ENCODE measurements around the gene HMGN4.
"Not testable (repeated sequence)": the region's sequence is repeated elsewhere in the genome, so short reads cannot be mapped to it uniquely, and the experiment has no call there.

The HMGN4 gene

DNA sequence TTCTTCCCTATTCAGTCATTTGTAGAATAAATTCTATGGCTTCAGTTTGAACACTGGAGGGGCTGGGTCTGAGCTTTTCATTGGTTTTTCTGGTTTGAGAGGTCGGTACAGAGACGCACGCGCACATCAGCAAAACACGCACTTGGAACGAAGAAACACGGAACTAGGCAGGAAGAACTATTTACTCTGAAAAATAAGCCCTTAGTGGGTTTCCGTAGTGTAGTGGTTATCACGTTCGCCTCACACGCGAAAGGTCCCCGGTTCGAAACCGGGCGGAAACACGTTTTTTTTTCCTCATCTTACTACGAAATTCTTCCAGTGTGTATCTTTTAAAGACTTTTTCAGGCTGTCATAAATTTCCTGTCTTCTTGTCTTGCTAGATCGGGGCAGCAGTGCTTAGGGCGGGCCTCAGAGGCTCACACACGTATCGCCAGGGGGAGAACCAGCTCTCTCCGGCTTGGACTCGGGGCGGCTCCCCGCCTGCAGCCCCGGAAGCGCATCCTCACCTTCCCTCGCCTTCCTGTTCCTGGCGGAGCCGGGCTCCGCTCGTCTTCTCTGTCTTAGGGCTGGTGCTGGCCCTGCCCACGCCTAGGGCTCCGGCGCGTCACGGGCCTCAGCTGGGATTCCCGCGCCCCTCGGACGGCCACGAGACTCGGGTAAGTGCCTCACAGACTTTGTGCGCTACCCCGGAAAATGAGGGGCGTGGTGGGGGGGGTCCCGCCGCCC, at the start of gene HMGN4:
TSS of gene HMGN4 (plus strand) at position 521 of the 726 bp plus-strand sequence. CDS start 6,841 bp downstream, outside the sequence.
- H3K27ac Mint-ChIP-seq, result peak within 1 kb of the TSS; percentile 99
- no peaks in the 10 kb centered on the region for H3K9me3 Mint-ChIP-seq
- H3K36me3 Mint-ChIP-seq, result peaks cover 5% of the 10 kb centered on the region
- peaks cover 30% of the 10 kb centered on the region for H3K4me1 Mint-ChIP-seq
- DNase-seq (ENCODE audit: low spot score in 2 of 2), result peak; percentile 85 to 92
- peak within 1 kb of the TSS; percentile 94 for H3K4me3 Mint-ChIP-seq
- no peaks in the 10 kb centered on the region for H3K27me3 Mint-ChIP-seq
- peak; percentile 66 for ATAC-seq (ENCODE audit: low read depth)

DNA sequence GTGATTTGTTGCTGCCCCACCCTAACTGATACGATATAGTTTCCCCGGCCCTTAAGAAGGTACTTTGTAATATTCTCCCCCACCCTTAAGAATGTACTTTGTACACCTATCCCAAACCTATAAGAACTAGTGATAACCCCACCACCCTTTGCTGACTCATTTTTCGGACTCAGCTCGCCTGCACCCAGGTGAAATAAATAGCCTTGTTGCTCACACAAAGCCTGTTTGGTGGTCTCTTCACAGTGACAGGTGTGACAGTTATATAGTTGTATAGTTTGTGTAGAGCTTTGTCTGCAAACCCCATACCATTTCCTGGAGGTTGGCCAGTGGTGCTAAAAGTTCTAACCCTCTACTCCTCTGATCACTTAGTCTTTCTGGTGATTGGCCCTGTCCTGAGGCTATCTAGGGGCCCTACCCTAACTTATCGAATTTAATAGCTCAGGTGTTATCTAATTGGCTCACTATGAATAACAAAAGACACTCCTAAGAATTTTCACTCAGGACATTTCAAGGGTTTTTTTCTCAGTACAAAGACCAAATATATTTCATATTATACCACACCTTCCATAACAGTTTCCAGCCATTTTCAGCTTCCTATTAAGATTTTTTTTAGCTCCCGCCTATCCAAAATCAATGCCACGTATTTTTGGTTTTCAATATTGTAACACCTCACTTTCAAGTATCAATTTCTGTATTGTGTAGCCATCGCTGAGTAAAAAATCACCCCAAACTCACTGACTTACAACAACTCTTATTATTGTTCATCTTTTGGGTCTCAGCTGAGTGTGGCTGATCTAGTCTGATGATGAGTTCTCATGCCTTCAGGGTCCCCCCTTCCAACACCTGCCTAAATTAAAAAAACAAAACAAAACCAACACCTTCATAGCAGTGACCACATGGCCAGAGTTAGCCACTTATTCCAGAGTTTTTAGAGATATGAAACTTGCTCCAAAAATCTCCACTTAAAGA, 47.9 kb upstream of the HMGN4 start:
- no peak overlapping the region for H3K27ac Mint-ChIP-seq
- no peaks in the 10 kb centered on the region for H3K27me3 Mint-ChIP-seq
- peaks cover 6% of the 10 kb centered on the region for H3K9me3 Mint-ChIP-seq
- H3K4me1 Mint-ChIP-seq, result no peaks in the 10 kb centered on the region
- H3K36me3 Mint-ChIP-seq, result peaks cover 4% of the 10 kb centered on the region
- H3K4me3 Mint-ChIP-seq, result no peak overlapping the region
- DNase-seq (ENCODE audit: low spot score in 2 of 2) (no peak), ATAC-seq (ENCODE audit: low read depth) (no peak)

DNA sequence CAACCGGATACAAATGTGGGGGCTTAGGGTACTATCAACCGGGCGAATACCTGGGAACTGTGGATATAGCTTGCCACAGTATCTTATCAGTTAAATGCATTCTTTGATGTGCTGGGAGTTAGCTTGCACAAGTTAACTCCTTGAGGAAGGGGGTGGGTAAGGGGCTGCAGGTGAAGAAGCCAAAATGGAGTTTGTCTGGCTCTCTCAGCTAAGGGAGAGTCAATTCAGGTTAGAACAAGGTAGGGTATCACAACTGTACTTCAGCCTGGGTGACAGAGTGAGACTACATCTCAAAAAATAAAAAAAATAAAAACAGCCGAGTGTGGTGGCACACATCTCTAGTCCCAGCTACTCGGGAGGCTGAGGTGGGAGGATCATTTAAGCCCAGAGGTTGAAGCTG, 46.6 kb upstream of the HMGN4 start:
- H3K27ac Mint-ChIP-seq, result no peak overlapping the region

DNA sequence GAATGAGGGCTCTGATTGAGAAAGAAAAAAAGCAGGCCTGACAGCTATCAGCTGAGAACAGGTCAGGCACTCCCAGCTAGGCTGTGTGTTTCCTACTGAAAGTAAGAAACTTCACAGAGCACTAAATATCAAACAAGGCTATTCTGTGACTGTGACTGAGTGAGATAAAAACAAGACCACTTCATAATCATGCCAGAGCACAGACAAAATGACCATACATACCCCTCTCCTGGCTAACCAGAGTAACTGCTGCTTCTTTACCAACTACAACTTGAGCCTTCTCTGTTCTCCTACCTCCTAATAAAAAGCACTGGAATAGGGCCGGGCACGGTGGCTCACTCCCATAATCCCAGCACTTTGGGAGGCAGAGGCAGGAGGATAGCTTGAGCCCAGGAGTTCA, 44.9 kb upstream of the HMGN4 start:
- Mint-ChIP-seq H3K36me3 (no peaks in the 10 kb centered on the region), H3K9me3 (no peaks in the 10 kb centered on the region), H3K27ac (no peak overlapping the region), H3K27me3 (no peaks in the 10 kb centered on the region), H3K4me3 (no peak overlapping the region), H3K4me1 (peaks cover 6% of the 10 kb centered on the region)
- no peak for DNase-seq (ENCODE audit: low spot score in 2 of 2)
- peak; percentile 50 for ATAC-seq (ENCODE audit: low read depth)

More for the DNA sequence above, 46.6 kb upstream of the HMGN4 start:
- ATAC-seq (ENCODE audit: low read depth) (no peak), DNase-seq (ENCODE audit: low spot score in 2 of 2) (no peak)
- Mint-ChIP-seq H3K9me3 (peaks cover 6% of the 10 kb centered on the region), H3K27me3 (no peaks in the 10 kb centered on the region), H3K36me3 (peaks cover 4% of the 10 kb centered on the region), H3K4me3 (no peak overlapping the region), H3K4me1 (no peaks in the 10 kb centered on the region)

DNA sequence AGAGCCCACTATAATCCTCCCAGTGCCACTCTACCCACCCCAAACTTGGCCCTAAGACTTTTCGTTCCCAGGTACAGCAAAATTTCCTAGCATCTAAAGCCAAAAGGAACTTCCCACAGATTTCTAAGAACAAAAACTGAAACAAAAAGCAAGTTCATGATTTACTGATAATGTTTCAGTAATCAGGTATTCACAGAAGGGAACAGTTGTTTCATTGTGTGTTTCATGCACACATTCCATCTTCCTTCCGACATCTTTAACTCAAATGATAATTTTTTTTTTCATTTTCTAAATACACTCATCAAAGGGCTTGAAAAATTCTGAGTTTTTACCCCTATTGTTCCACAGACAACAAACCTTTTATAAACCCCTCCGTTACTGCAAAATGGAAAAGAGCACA, 44.0 kb upstream of the HMGN4 start:
- H3K27me3 Mint-ChIP-seq, result no peaks in the 10 kb centered on the region
- ATAC-seq (ENCODE audit: low read depth) (no peak), DNase-seq (ENCODE audit: low spot score in 2 of 2) (no peak)
- H3K9me3 Mint-ChIP-seq, result no peaks in the 10 kb centered on the region
- H3K4me3 Mint-ChIP-seq, result no peak overlapping the region
- H3K27ac Mint-ChIP-seq, result no peak overlapping the region
- H3K4me1 Mint-ChIP-seq, result peaks cover 6% of the 10 kb centered on the region
- no peaks in the 10 kb centered on the region for H3K36me3 Mint-ChIP-seq

DNA sequence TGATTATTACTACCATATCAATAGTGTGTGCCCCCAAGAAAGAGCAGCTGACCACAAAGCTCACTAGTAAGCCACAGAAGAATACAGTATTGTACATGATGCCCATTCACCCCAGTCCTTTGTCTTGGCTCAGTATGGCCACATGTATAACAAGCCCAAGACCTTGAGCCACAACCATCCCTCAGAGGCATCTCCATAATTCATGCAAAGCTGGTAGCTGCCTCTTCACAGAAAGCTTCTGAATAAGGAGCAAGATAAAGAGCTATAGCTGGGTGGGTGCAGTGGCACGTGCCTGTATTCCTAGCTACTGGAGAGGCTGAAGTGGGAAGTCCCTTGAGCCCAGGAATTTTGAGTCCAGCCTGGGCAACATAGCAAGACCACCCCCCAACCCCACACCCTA, 42.9 kb upstream of the HMGN4 start:
- ATAC-seq (ENCODE audit: low read depth) (no peak), DNase-seq (ENCODE audit: low spot score in 2 of 2) (no peak)
- Mint-ChIP-seq H3K36me3 (no peaks in the 10 kb centered on the region), H3K4me3 (no peak overlapping the region), H3K4me1 (peaks cover 10% of the 10 kb centered on the region), H3K27ac (no peak overlapping the region), H3K27me3 (no peaks in the 10 kb centered on the region), H3K9me3 (no peaks in the 10 kb centered on the region)

DNA sequence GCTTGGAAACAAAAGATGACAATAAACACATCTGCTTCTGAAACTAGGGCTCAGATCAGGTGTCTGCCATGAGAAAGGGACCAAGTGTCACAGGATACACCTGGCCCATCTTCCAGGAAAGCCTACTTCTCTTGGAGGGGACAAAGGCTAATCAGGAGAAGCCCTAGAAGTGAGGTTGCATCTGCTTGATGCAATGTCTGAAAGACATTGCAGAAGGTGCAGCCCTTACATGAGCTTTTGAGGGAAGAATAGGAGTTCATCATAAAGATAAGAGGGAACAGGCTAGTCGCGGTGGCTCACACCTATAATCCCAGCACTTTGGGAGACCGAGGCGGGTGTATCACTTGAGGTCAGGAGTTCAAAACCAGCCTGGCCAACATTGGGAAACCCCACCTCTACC, 40.6 kb upstream of the HMGN4 start:
- Mint-ChIP-seq H3K9me3 (no peaks in the 10 kb centered on the region), H3K4me3 (no peak overlapping the region), H3K4me1 (peaks cover 23% of the 10 kb centered on the region), H3K27me3 (no peaks in the 10 kb centered on the region), H3K27ac (no peak overlapping the region), H3K36me3 (no peaks in the 10 kb centered on the region)
- no peak for ATAC-seq (ENCODE audit: low read depth)
- DNase-seq (ENCODE audit: low spot score in 2 of 2), result no peak

DNA sequence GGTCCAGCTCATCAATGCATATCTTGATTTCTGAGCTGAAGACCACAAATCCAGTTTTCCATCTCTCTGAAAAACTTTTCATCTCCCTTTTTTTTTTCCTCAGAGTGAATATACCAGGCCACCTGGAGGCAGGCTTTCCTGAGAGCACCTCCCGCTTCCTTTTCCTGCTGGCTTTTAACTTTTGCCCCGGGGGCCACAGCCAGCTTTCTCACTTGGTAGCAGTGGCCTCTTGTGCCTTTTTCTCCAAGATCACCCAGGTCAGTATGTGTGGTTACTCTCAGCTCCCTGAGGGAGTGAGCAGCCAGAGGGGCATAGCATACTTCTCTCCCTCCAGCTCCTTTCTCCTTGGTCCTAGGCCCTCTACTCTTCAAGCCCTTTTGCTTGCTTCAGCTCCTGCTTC, 38.1 kb upstream of the HMGN4 start, which contains the start of gene BTN1A1:
TSS of gene BTN1A1 (plus strand) at position 202 of the 400 bp plus-strand sequence. CDS start 984 bp downstream, outside the sequence.
- H3K4me3 Mint-ChIP-seq, result peak within 1 kb of the TSS; percentile 35
- H3K4me1 Mint-ChIP-seq, result peaks cover 23% of the 10 kb centered on the region
- no peak for ATAC-seq (ENCODE audit: low read depth)
- DNase-seq (ENCODE audit: low spot score in 2 of 2), result no peak
- H3K27me3 Mint-ChIP-seq, result no peaks in the 10 kb centered on the region
- no peak within 1 kb of the TSS for H3K27ac Mint-ChIP-seq
- no peaks in the 10 kb centered on the region for H3K9me3 Mint-ChIP-seq
- no peaks in the 10 kb centered on the region for H3K36me3 Mint-ChIP-seq

DNA sequence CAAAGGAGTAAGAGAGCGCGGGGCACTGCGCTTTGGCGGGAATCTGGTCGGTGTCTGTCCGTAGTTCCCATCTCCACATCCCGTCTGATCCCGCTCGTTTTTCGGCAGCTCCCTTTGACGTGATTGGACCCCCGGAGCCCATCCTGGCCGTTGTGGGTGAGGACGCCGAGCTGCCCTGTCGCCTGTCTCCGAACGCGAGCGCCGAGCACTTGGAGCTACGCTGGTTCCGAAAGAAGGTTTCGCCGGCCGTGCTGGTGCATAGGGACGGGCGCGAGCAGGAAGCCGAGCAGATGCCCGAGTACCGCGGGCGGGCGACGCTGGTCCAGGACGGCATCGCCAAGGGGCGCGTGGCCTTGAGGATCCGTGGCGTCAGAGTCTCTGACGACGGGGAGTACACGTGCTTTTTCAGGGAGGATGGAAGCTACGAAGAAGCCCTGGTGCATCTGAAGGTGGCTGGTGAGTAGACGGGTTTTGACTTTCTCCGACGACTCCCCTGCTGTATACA, 36.6 kb upstream of the HMGN4 start:
- peak overlapping the region; percentile 46 for H3K27ac Mint-ChIP-seq
- peak overlapping the region; percentile 90 for H3K4me3 Mint-ChIP-seq
- DNase-seq (ENCODE audit: low spot score in 2 of 2) (peak; percentile 11 to 35), ATAC-seq (ENCODE audit: low read depth) (peak; percentile 73)
- H3K36me3 Mint-ChIP-seq, result peaks cover 3% of the 10 kb centered on the region
- no peaks in the 10 kb centered on the region for H3K9me3 Mint-ChIP-seq
- H3K4me1 Mint-ChIP-seq, result peaks cover 26% of the 10 kb centered on the region
- no peaks in the 10 kb centered on the region for H3K27me3 Mint-ChIP-seq

DNA sequence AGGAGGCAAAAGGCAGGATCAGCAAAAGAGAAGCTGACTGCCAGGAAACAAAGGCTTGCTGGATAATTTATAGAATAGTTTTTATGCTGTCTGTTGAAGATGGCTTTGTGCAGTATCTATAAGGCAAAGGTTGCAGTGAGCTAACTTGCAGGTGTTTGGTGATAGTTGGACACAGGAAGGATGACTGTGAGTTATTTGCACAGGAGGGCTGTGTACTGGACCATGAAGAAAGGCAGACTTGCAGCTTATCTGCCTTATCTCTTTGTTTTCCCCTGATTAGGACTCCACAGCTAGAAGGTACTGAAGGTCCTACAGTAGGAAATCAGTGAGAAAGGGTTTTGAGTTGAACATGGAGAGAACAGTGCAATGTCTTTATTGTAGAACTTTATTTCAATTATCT, 36.0 kb upstream of the HMGN4 start:
- peaks cover 25% of the 10 kb centered on the region for H3K4me1 Mint-ChIP-seq
- H3K27ac Mint-ChIP-seq, result peak overlapping the region; percentile 46

DNA sequence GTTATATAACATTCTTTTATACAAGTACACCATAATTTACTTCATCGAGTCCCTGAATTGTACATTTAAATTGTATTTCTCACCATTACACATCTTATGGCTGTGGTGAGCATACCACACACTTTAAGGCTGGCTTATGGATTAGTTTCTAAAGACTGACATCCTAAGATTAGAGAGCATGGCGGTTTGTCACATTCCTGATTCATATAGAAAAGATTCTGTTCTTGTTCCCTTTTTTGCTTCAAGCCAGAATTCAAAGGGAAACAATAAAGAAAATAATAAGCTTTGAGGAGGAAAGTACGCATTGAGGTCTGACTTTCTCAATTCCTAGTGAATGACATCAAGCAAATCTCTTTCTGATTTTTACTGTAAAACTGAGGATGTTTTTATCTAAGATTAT, 35.5 kb upstream of the HMGN4 start:
- no peaks in the 10 kb centered on the region for H3K9me3 Mint-ChIP-seq
- no peak overlapping the region for H3K27ac Mint-ChIP-seq
- ATAC-seq (ENCODE audit: low read depth), result no peak
- H3K4me3 Mint-ChIP-seq, result no peak overlapping the region
- peaks cover 20% of the 10 kb centered on the region for H3K4me1 Mint-ChIP-seq
- H3K27me3 Mint-ChIP-seq, result no peaks in the 10 kb centered on the region
- peaks cover 3% of the 10 kb centered on the region for H3K36me3 Mint-ChIP-seq
- DNase-seq (ENCODE audit: low spot score in 2 of 2), result no peak

More for the DNA sequence above, 36.0 kb upstream of the HMGN4 start:
- H3K36me3 Mint-ChIP-seq, result peaks cover 3% of the 10 kb centered on the region
- no peaks in the 10 kb centered on the region for H3K9me3 Mint-ChIP-seq
- no peaks in the 10 kb centered on the region for H3K27me3 Mint-ChIP-seq
- peak overlapping the region; percentile 90 for H3K4me3 Mint-ChIP-seq
- ATAC-seq (ENCODE audit: low read depth) (peak; percentile 84), DNase-seq (ENCODE audit: low spot score in 2 of 2) (peak in 1 of 2 donors; percentile 16)

DNA sequence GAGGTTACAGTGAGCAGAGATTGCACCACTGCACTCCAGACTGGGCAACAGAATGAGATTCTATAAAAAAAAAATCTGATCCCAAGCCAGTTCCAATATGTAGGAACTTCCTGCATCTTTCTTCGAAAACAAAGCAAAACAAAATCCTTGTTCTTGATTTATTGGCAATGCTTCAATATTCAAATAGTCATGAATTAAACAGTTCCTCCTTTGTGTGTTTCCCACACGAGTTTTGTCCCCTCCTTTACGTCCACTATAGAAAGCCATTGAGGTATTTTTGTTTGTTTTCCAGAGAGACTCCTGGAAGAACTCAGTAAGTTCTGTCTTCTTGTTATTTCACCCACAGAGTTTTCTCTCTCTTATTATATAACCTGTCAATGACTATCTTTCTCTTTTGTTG, 30.5 kb upstream of the HMGN4 start:
- ATAC-seq (ENCODE audit: low read depth), result no peak
- Mint-ChIP-seq H3K27me3 (no peaks in the 10 kb centered on the region), H3K4me3 (no peak overlapping the region), H3K9me3 (no peaks in the 10 kb centered on the region), H3K36me3 (peaks cover 3% of the 10 kb centered on the region), H3K4me1 (peaks cover 3% of the 10 kb centered on the region), H3K27ac (no peak overlapping the region)
- DNase-seq (ENCODE audit: low spot score in 2 of 2), result no peak

DNA sequence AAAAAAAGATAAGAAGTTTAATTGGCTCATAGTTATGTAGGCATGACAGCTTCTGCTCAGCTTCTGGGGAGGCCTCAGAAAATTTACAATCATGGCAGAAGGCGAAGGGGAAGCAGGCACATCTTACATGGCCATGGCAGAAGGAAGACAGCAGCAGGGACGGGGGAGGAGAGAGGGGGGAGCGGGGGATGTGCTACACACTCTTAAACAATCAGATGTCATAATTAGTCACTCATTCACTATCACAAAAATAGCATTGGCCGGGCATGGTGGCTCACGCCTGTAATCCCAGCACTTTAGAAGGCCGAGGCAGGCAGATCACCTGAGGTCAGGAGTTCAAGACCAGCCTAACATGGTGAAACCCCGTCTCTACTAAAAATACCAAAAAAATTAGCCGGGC, 27.1 kb upstream of the HMGN4 start:
- H3K27ac Mint-ChIP-seq; DNase-seq (ENCODE audit: low spot score in 2 of 2); ATAC-seq (ENCODE audit: low read depth); H3K9me3 Mint-ChIP-seq; H3K36me3 Mint-ChIP-seq; H3K4me1 Mint-ChIP-seq; H3K4me3 Mint-ChIP-seq; H3K27me3 Mint-ChIP-seq: not testable (repeated sequence)

DNA sequence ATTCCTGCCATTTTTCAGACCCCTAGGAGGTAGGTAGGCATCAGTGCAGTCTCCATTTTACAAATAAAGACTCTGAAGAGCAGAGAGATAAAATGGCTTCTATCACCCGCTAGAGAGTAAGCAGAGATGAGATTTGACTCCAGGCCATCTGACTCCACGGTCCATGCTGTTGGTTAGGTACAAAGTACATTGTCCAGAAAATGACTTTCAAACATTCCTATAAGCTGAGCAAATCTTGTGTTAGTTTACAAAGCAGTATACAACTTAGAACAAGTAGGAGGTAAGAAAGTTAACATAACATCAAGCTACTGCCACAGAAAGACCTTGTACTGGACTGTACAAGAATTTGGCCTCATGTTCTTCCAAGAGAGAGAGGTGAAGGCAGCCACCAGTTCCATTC, 23.2 kb upstream of the HMGN4 start:
- H3K9me3 Mint-ChIP-seq, result no peaks in the 10 kb centered on the region
- no peak for DNase-seq (ENCODE audit: low spot score in 2 of 2)

More for the DNA sequence above, 23.2 kb upstream of the HMGN4 start:
- Mint-ChIP-seq H3K4me3 (no peak overlapping the region), H3K36me3 (no peaks in the 10 kb centered on the region), H3K4me1 (peaks cover 4% of the 10 kb centered on the region), H3K27me3 (no peaks in the 10 kb centered on the region), H3K27ac (no peak overlapping the region)
- ATAC-seq (ENCODE audit: low read depth), result no peak

Measured in memory B cell (primary cell).